Fibroblast of mammary gland (primary cell): ENCODE results near the gene TMEM234.
A peak's percentile ranks its signal among the peaks of the same experiment; 100 is the strongest.

Experiments used
- DNase-seq: peaks from one replicate; pipeline ENCODE4 v3.0.0-alpha.2; 2010; ENCODE audit warnings: low read depth
- H3K4me3 ChIP-seq: 2 replicates; pipeline ENCODE4 v1.5.1; 2011; ENCODE audit warnings: low read depth, mild to moderate bottlenecking, low read length, moderate library complexity; ENCODE audit not compliant: control insufficient read depth
- CTCF ChIP-seq: conservative IDR thresholded peaks from 2 replicates; pipeline ENCODE4 v1.5.1; 2011; ENCODE audit warnings: low read depth, low read length, inconsistent platforms; ENCODE audit not compliant: control insufficient read depth, insufficient read depth

The TMEM234 gene

GRCh38 chr1:32239337-32239736, 17.2 kb upstream of the TMEM234 start:
- DNase-seq = no peak
- no peak for TF ChIP-seq CTCF
- H3K4me3 ChIP-seq = no peak overlapping the region

GRCh38 chr1:32234792-32235191, 12.6 kb upstream of the TMEM234 start:
- H3K4me3 ChIP-seq = no peak overlapping the region
- TF ChIP-seq CTCF = no peak
- DNase-seq = no peak

GRCh38 chr1:32232558-32233304, 10.6 kb upstream of the TMEM234 start:
- no peak overlapping the region for H3K4me3 ChIP-seq
- DNase-seq = no peak
- TF ChIP-seq CTCF = no peak

- no peak for DNase-seq
- H3K4me3 ChIP-seq = no peak overlapping the region
- TF ChIP-seq CTCF = no peak
Measured at GRCh38 chr1:32231843-32232432, 9.8 kb upstream of the TMEM234 start.

GRCh38 chr1:32228771-32229170, 6.6 kb upstream of the TMEM234 start:
- no peak for TF ChIP-seq CTCF
- H3K4me3 ChIP-seq = no peak overlapping the region
- no peak for DNase-seq

- no peak for DNase-seq
- no peak overlapping the region for H3K4me3 ChIP-seq
- no peak for TF ChIP-seq CTCF
Measured at GRCh38 chr1:32224285-32224684, 2.1 kb upstream of the TMEM234 start.

GRCh38 chr1:32223683-32224082, 1.5 kb upstream of the TMEM234 start:
- peak; percentile 34 for TF ChIP-seq CTCF
- peak; percentile 51 for DNase-seq

More at GRCh38 chr1:32223683-32224082, 1.5 kb upstream of the TMEM234 start:
- peak overlapping the region; percentile 7 for H3K4me3 ChIP-seq
